HL-60/S4 treated with retinoic acid at 250 ng/mL for 4 days and 3 days (cell line): Measurements from ENCODE around the gene STRBP.
"Not testable (repeated sequence)": the region's sequence is repeated elsewhere in the genome, so short reads cannot be mapped to it uniquely, and the experiment has no call there.

Experiments used
- in situ Hi-C: fragments of 300-500 bp; cut with MboI; formaldehyde crosslinking; loops from 2 replicates; pipeline ENCODE4 v1.7.0; 2022; ENCODE audit warnings: low sequenced_read_pairs

STRBP gene

GRCh38 chr9:123283455-123283854, 15.1 kb upstream of the STRBP start:
- in situ Hi-C loops = no loop called here

- in situ Hi-C loops = no loop called here
Measured at GRCh38 chr9:123283048-123283408, 14.6 kb upstream of the STRBP start.

- in situ Hi-C loops = no loop called here
Measured at GRCh38 chr9:123282362-123283047, 14.1 kb upstream of the STRBP start.

GRCh38 chr9:123281659-123282350, 13.4 kb upstream of the STRBP start:
- in situ Hi-C loops = no loop called here

GRCh38 chr9:123278879-123279493, 10.6 kb upstream of the STRBP start:
- in situ Hi-C loops = not testable (repeated sequence)

GRCh38 chr9:123278361-123278760, 10.0 kb upstream of the STRBP start:
- in situ Hi-C loops = no loop called here

GRCh38 chr9:123276551-123276950, 8.2 kb upstream of the STRBP start:
- in situ Hi-C loops = no loop called here

GRCh38 chr9:123271133-123271532, 2.7 kb upstream of the STRBP start:
- in situ Hi-C loops = not testable (repeated sequence)

- in situ Hi-C loops = no loop called here
Measured at GRCh38 chr9:123269281-123269680, 895 bp upstream of the STRBP start.

GRCh38 chr9:123268199-123268464, 254 bp downstream of the STRBP start:
- in situ Hi-C loops = no loop called here

GRCh38 chr9:123267481-123268198, 746 bp downstream of the STRBP start:
- in situ Hi-C loops = no loop called here

- in situ Hi-C loops = no loop called here
Measured at GRCh38 chr9:123266655-123267399, 1.6 kb downstream of the STRBP start.

GRCh38 chr9:123265833-123266232, 2.6 kb downstream of the STRBP start:
- in situ Hi-C loops = no loop called here

GRCh38 chr9:123263227-123263626, 5.2 kb downstream of the STRBP start:
- in situ Hi-C loops = no loop called here

- in situ Hi-C loops = no loop called here
Measured at GRCh38 chr9:123262338-123262737, 6.0 kb downstream of the STRBP start.

GRCh38 chr9:123261006-123261677, 7.2 kb downstream of the STRBP start:
- in situ Hi-C loops = no loop called here

- in situ Hi-C loops = no loop called here
Measured at GRCh38 chr9:123260340-123260739, 8.0 kb downstream of the STRBP start.

- in situ Hi-C loops = no loop called here
Measured at GRCh38 chr9:123257276-123257675, 11.1 kb downstream of the STRBP start.

GRCh38 chr9:123255718-123256117, 12.7 kb downstream of the STRBP start:
- in situ Hi-C loops = no loop called here

- in situ Hi-C loops = no loop called here
Measured at GRCh38 chr9:123253204-123253603, 15.2 kb downstream of the STRBP start.

GRCh38 chr9:123251741-123252140, 16.6 kb downstream of the STRBP start:
- in situ Hi-C loops = no loop called here
